DMS114 treated with DMSO at 0.1 percent for 48 hours (cell line): Measurements from ENCODE around the gene ATP11A.

Experiments
- DNase-seq: peaks from one replicate; lab custom pipeline; 2025; ENCODE audit not compliant: unreplicated experiment; lab: John Stamatoyannopoulos, UW

The ATP11A gene

GRCh38 chr13:112917056-112917664 lies 227.3 kb downstream of the ATP11A start:
- no peak for DNase-seq

- no peak for DNase-seq
Observed at GRCh38 chr13:112917737-112918136, 227.9 kb downstream of the ATP11A start.

- no peak for DNase-seq
Observed at GRCh38 chr13:112918266-112918665, 228.4 kb downstream of the ATP11A start.

- no peak for DNase-seq
Observed at GRCh38 chr13:112918746-112919145, 228.9 kb downstream of the ATP11A start.

- no peak for DNase-seq
Observed at GRCh38 chr13:112923962-112924361, 234.1 kb downstream of the ATP11A start.

GRCh38 chr13:112924365-112924764 lies 234.5 kb downstream of the ATP11A start:
- DNase-seq = no peak

GRCh38 chr13:112926003-112926402 lies 236.2 kb downstream of the ATP11A start:
- no peak for DNase-seq

GRCh38 chr13:112926993-112927392 lies 237.2 kb downstream of the ATP11A start:
- DNase-seq = no peak

- DNase-seq = no peak
Observed at GRCh38 chr13:112928020-112928971, 238.5 kb downstream of the ATP11A start.

- DNase-seq = no peak
Observed at GRCh38 chr13:112928972-112929782, 239.3 kb downstream of the ATP11A start.

GRCh38 chr13:112929783-112930055 lies 239.9 kb downstream of the ATP11A start:
- DNase-seq = no peak

GRCh38 chr13:112930192-112930591 lies 240.4 kb downstream of the ATP11A start:
- DNase-seq = no peak

- DNase-seq = no peak
Observed at GRCh38 chr13:112931028-112931934, 241.4 kb downstream of the ATP11A start.

- DNase-seq = no peak
Observed at GRCh38 chr13:112932971-112933370, 243.1 kb downstream of the ATP11A start.

- no peak for DNase-seq
Observed at GRCh38 chr13:112933649-112934048, 243.8 kb downstream of the ATP11A start.

- no peak for DNase-seq
Observed at GRCh38 chr13:112934078-112934477, 244.2 kb downstream of the ATP11A start.
